GM12878 (cell line): Measurements from ENCODE around the gene CLNK. TPM values are rescaled to one million over a fixed set of nuclear protein-coding genes. Genes with fewer than 3 reads are reported as not detected.
A peak's percentile ranks its signal among the peaks of the same experiment; 100 is the strongest.

Source experiments
- ATAC-seq: fragments of 200-7000 bp; cut with Tn5 transposase; 3 replicates; pipeline ENCODE4 v1.9.1; 2020; ENCODE audit warnings: mild to moderate bottlenecking, moderate library complexity
- BruUV-seq: library from RNA; stranded (reverse); fragments of 400-500 nt; replicated peaks from 2 replicates; lab custom pipeline; 2021; lab: Mats Ljungman, UMichigan
- CTCF ChIA-PET: fragments of 300-600 bp; sonication (Branson Sonifier 250); formaldehyde crosslinking; extraction: SDS; loops from one replicate; lab custom pipeline; 2021; ENCODE audit warnings: inconsistent platforms; lab: Yijun Ruan, JAX
- POLR2A ChIA-PET: fragments of 350-600 bp; formaldehyde crosslinking; extraction: SDS; loops from one replicate; lab custom pipeline; 2021; ENCODE audit warnings: inconsistent platforms; lab: Charles Lee
- RAD21 ChIA-PET: fragments of 300-600 bp; sonication (Branson Sonifier 250); formaldehyde crosslinking; loops from one replicate; lab custom pipeline; 2023; ENCODE audit warnings: antibody characterized with exemption; ENCODE audit not compliant: unreplicated experiment; lab: Charles Lee
- SMC1A ChIA-PET: fragments of 300-600 bp; sonication (Branson Sonifier 250); formaldehyde crosslinking; loops from one replicate; lab custom pipeline; 2023; ENCODE audit not compliant: unreplicated experiment, uncharacterized antibody; lab: Charles Lee
- DNase-seq: peaks from one replicate; pipeline ENCODE4 v3.0.0-alpha.2; 2011; ENCODE audit warnings: low read depth, low spot score
- FAIRE-seq: peaks from 3 replicates; lab custom pipeline; 2011; peaks lifted over from hg19 to GRCh38; lab: Jason Lieb, UNC
- H2AFZ ChIP-seq: 2 replicates; pipeline ENCODE4 v1.6.0; 2011; ENCODE audit warnings: low read depth, low read length, control low read depth; ENCODE audit not compliant: control insufficient read depth
- H3K27ac ChIP-seq: 2 replicates; pipeline ENCODE4 v1.5.1; 2011; ENCODE audit warnings: control low read depth; ENCODE audit not compliant: control insufficient read depth, insufficient read depth
- H3K27me3 ChIP-seq, 2 experiments: replicated peaks in 1 of 2; 2 replicates each; pipeline versions ENCODE4 v1.6.0 to v1.6.1; 2011; ENCODE audit warnings: low read length in 1 of 2; ENCODE audit not compliant: control insufficient read depth in 2 of 2, insufficient read depth in 2 of 2
- H3K36me3 ChIP-seq, 2 experiments: 2 replicates each; pipeline ENCODE4 v1.5.1; 2011; ENCODE audit warnings: low read length in 1 of 2; ENCODE audit not compliant: control insufficient read depth in 2 of 2, insufficient read depth in 2 of 2
- H3K4me1 ChIP-seq: 2 replicates; pipeline ENCODE4 v1.6.1; 2011; ENCODE audit warnings: mild to moderate bottlenecking, low read length, moderate library complexity, mixed read lengths; ENCODE audit not compliant: control insufficient read depth, insufficient read depth
- H3K4me2 ChIP-seq: 2 replicates; pipeline ENCODE4 v1.6.0; 2011; ENCODE audit warnings: control low read depth; ENCODE audit not compliant: control insufficient read depth, insufficient read depth
- H3K4me3 ChIP-seq: fragments of 200-600 bp; sonication (generic); 2 replicates; pipeline ENCODE4 v1.5.1; 2016
- H3K79me2 ChIP-seq: 2 replicates; pipeline ENCODE4 v1.6.0; 2011; ENCODE audit warnings: low read length; ENCODE audit not compliant: control insufficient read depth, insufficient read depth
- H3K9ac ChIP-seq: 2 replicates; pipeline ENCODE4 v1.8.0; 2011; ENCODE audit warnings: low read length, control low read depth, mixed read lengths; ENCODE audit not compliant: control insufficient read depth, insufficient read depth
- H3K9me3 ChIP-seq: replicated peaks from 3 replicates; pipeline ENCODE4 v1.5.1; 2011; ENCODE audit warnings: mild to moderate bottlenecking, low read length; ENCODE audit not compliant: control insufficient read depth, insufficient read depth
- H4K20me1 ChIP-seq: 2 replicates; pipeline ENCODE4 v1.6.0; 2011; ENCODE audit not compliant: control insufficient read depth, insufficient read depth
- ASH2L ChIP-seq: fragments of 300-600, 200-600 bp; sonication (generic); IDR thresholded peaks from 2 replicates; pipeline ENCODE4 v1.6.1; 2017; ENCODE audit warnings: low read depth, mild to moderate bottlenecking, borderline replicate concordance
- BCL11A ChIP-seq: IDR thresholded peaks from 2 replicates; pipeline ENCODE4 v1.6.1; 2011; ENCODE audit warnings: low read depth, low read length
- BMI1 ChIP-seq: fragments of 450-650 bp; IDR thresholded peaks from 2 replicates; pipeline ENCODE4 v1.6.1; 2016; ENCODE audit warnings: mild to moderate bottlenecking, moderate library complexity, borderline replicate concordance
- CREM ChIP-seq: IDR thresholded peaks from 2 replicates; pipeline ENCODE4 v1.6.1; 2014; ENCODE audit warnings: antibody characterized with exemption, low read depth
- EGR1 ChIP-seq, 2 experiments: IDR thresholded peaks; 1 replicate in 1 of 2; 2 replicates in 1 of 2; pipeline ENCODE4 v1.6.1; 2011 to 2012; ENCODE audit warnings: low read depth in 2 of 2, low read length in 2 of 2, borderline replicate concordance in 1 of 2, mild to moderate bottlenecking in 1 of 2, moderate library complexity in 1 of 2
- EP300 ChIP-seq, 2 experiments: fragments of 150-350 bp in 1 of 2; IDR thresholded peaks; 2 replicates each; pipeline ENCODE4 v1.6.1; 2011 to 2012; ENCODE audit warnings: low read depth in 2 of 2, low read length in 2 of 2, borderline replicate concordance in 1 of 2, improper control_type of control experiment in 1 of 2, inconsistent platforms in 1 of 2; ENCODE audit not compliant: control insufficient read depth in 1 of 2
- NBN ChIP-seq: fragments of 450-650 bp; IDR thresholded peaks from 2 replicates; pipeline ENCODE4 v1.6.1; 2016
- RUNX3 ChIP-seq: IDR thresholded peaks from 2 replicates; pipeline ENCODE4 v1.6.1; 2012; ENCODE audit warnings: low read length, inconsistent platforms
- SPI1 ChIP-seq: IDR thresholded peaks from 2 replicates; pipeline ENCODE4 v1.6.1; 2011; ENCODE audit warnings: low read depth, mild to moderate bottlenecking, low read length, moderate library complexity, borderline replicate concordance; ENCODE audit not compliant: insufficient read depth
- STAT3 ChIP-seq: IDR thresholded peaks from 2 replicates; pipeline ENCODE4 v1.6.1; 2011; ENCODE audit warnings: low read depth, low read length, improper control_type of control experiment
- WGBS: methylation state at CpG from one replicate; pipeline ENCODE4 v1.1.6; 2016; ENCODE audit warnings: low lambda C conversion rate; ENCODE audit not compliant: insufficient replicate concordance, insufficient coverage; ENCODE audit errors: missing lambda C conversion rate; 5-methylcytosine and 5-hydroxymethylcytosine counted together
- in situ Hi-C: fragments of 300-500 bp; cut with MboI; formaldehyde crosslinking; loops from 9 replicates; pipeline ENCODE4 v1.14.3; 2018; ENCODE audit warnings: mixed read lengths
- intact Hi-C: fragments of 100-400 bp; cut with micrococcal nuclease; formaldehyde crosslinking; loops from one replicate; pipeline ENCODE4 v1.14.2; 2022; ENCODE audit not compliant: unreplicated experiment
- polyA plus RNA-seq, 11 experiments: library from polyadenylated mRNA; depleted of rRNA in 4 of 11; unstranded in 6 of 11; stranded (reverse) in 5 of 11; fragments of >200 nt; fragmentation: Nextera tagmentation in 4 of 11; fragmentation: Illumina TruSeq in 1 of 11; extraction: Ambion mirVana in 4 of 11; extraction: Trizol in 1 of 11; gene quantifications; 1 replicate in 1 of 11; 2 replicates in 10 of 11; pipeline versions ENCODE4 v1.2.1 to v1.2.3, GENCODE V29; 2011 to 2016; ENCODE audit warnings: inconsistent platforms in 2 of 11, missing spikeins in 2 of 11, low read depth in 1 of 11
- total RNA-seq, 4 experiments: library from RNA; depleted of rRNA in 3 of 4; stranded (reverse); fragments of >200 nt in 3 of 4; fragmentation: Illumina TruSeq in 1 of 4; extraction: Trizol in 1 of 4; gene quantifications; 2 replicates each; pipeline versions ENCODE4 v1.2.1 to v1.2.3, GENCODE V29; 2013 to 2021
- TF ChIP-seq, protein P1 (sequence below): IDR thresholded peaks from 2 replicates; pipeline ENCODE4 v1.6.1; 2012; ENCODE audit warnings: low read length, inconsistent platforms
- TF ChIP-seq, protein P2 (sequence below): fragments of 450-650 bp; IDR thresholded peaks from 2 replicates; pipeline ENCODE4 v1.6.1; 2017; ENCODE audit warnings: mild to moderate bottlenecking, moderate library complexity
- TF ChIP-seq, protein P3 (sequence below): fragments of 150-350 bp; IDR thresholded peaks from 2 replicates; pipeline ENCODE4 v1.6.1; 2016; ENCODE audit warnings: low read depth, low read length

The CLNK gene
- total and polyA plus RNA-seq, 10 of the 15 experiments (the other 5 are each of a cell fraction or from before 2014, with no cell fraction given): 2.1 to 14.3 (median 2.7) TPM

DNA sequence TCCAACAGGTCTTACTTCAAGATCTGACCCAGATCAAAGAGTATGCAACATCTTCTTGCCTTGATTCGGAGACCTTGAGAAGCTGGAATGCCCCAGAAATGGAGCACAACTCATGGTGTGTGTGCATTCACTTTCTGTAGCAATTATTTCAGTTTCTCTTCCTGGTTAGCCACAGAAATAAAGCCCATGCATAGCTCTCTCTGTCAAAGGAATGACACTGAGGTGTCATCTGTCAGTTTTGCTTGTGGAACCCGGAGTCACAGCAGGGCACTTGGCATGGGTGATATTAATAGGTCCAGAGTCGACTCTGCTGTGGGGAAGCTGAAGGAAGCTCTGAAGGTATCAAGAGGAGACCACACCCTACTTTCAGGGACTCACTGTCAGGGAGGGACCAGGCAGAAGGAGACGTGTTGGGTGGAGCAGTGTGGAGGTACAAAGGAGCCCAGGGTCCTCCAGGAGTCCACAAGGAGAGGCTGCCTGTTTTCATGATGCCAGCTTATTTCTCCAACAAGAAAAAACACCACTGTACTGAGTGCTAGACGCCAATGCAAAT is 10.7 kb downstream of the CLNK start:
- in situ Hi-C loops (no loop called here), intact Hi-C loops (loop anchor here (5.0 kb wide), 1 partner anchor 58 kb away; no protein-coding TSS in a partner anchor)
- H3K36me3 ChIP-seq: no peaks in the 10 kb centered on the region; a peak in 1 of 4 replicates
- H3K27me3 ChIP-seq: no peaks in the 10 kb centered on the region
- H3K9ac ChIP-seq: peak overlapping the region; percentile 32; the same call in 1 of the 2 replicates
- H2AFZ ChIP-seq: peak overlapping the region; percentile 42
- RAD21 ChIA-PET: interaction anchor here (0.7 to 2.9 kb wide), 13 partner anchors 9 to 891 kb away, joined by 3 to 20 read pairs (median 4); no protein-coding TSS in a partner anchor
- BruUV-seq: no TSS peak
- SMC1A ChIA-PET: interaction anchor here (0.6 to 11.5 kb wide), 16 partner anchors 10 to 112 kb away, joined by 3 to 139 read pairs (median 5); partner anchors contain the start of gene CLNK
- WGBS: 21% methylated on average over 5 of the region's 5 CpGs
- H3K4me3 ChIP-seq: no peak overlapping the region; the same call in 1 of the 2 replicates
- no peaks in the 10 kb centered on the region for H4K20me1 ChIP-seq
- no peaks in the 10 kb centered on the region; the same call in none of the 2 replicates for H3K79me2 ChIP-seq
- peak overlapping the region; percentile 75 for H3K27ac ChIP-seq
- CTCF ChIA-PET: interaction anchor here (0.7 to 2.4 kb wide), 3 partner anchors 9 to 213 kb away, joined by 3 to 9 read pairs (median 4); partner anchors contain the start of gene CLNK
- DNase-seq (peak; percentile 89), ATAC-seq (peak; percentile 86), FAIRE-seq (peak; percentile 88)
- peak overlapping the region; percentile 64 for H3K4me2 ChIP-seq
- peaks cover 9% of the 10 kb centered on the region; the same call in 2 of the 3 replicates for H3K9me3 ChIP-seq
- POLR2A ChIA-PET: interaction anchor here (0.7 to 2.9 kb wide), 7 partner anchors 10 to 73 kb away, joined by 3 to 10 read pairs (median 4); no protein-coding TSS in a partner anchor
- peaks cover 29% of the 10 kb centered on the region for H3K4me1 ChIP-seq
- peak; percentile 59 to 61; a peak in 2 of 4 replicates for TF ChIP-seq EP300 (IDR thresholded peaks at IDR 0.05; ENCODE audit: borderline replicate concordance in 1 of 2, control insufficient read depth in 1 of 2, low read depth in 2 of 2, low read length in 2 of 2)
- TF ChIP-seq BMI1: no peak
- TF ChIP-seq RUNX3: peak; percentile 84
- TF ChIP-seq STAT3: no peak
- TF ChIP-seq, protein P1, sequence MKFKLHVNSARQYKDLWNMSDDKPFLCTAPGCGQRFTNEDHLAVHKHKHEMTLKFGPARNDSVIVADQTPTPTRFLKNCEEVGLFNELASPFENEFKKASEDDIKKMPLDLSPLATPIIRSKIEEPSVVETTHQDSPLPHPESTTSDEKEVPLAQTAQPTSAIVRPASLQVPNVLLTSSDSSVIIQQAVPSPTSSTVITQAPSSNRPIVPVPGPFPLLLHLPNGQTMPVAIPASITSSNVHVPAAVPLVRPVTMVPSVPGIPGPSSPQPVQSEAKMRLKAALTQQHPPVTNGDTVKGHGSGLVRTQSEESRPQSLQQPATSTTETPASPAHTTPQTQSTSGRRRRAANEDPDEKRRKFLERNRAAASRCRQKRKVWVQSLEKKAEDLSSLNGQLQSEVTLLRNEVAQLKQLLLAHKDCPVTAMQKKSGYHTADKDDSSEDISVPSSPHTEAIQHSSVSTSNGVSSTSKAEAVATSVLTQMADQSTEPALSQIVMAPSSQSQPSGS: peak; percentile 46; the same call in 1 of the 2 replicates
- TF ChIP-seq CREM: peak; percentile 48; the same call in 1 of the 2 replicates
- no peak for TF ChIP-seq ASH2L
- TF ChIP-seq, protein P2, sequence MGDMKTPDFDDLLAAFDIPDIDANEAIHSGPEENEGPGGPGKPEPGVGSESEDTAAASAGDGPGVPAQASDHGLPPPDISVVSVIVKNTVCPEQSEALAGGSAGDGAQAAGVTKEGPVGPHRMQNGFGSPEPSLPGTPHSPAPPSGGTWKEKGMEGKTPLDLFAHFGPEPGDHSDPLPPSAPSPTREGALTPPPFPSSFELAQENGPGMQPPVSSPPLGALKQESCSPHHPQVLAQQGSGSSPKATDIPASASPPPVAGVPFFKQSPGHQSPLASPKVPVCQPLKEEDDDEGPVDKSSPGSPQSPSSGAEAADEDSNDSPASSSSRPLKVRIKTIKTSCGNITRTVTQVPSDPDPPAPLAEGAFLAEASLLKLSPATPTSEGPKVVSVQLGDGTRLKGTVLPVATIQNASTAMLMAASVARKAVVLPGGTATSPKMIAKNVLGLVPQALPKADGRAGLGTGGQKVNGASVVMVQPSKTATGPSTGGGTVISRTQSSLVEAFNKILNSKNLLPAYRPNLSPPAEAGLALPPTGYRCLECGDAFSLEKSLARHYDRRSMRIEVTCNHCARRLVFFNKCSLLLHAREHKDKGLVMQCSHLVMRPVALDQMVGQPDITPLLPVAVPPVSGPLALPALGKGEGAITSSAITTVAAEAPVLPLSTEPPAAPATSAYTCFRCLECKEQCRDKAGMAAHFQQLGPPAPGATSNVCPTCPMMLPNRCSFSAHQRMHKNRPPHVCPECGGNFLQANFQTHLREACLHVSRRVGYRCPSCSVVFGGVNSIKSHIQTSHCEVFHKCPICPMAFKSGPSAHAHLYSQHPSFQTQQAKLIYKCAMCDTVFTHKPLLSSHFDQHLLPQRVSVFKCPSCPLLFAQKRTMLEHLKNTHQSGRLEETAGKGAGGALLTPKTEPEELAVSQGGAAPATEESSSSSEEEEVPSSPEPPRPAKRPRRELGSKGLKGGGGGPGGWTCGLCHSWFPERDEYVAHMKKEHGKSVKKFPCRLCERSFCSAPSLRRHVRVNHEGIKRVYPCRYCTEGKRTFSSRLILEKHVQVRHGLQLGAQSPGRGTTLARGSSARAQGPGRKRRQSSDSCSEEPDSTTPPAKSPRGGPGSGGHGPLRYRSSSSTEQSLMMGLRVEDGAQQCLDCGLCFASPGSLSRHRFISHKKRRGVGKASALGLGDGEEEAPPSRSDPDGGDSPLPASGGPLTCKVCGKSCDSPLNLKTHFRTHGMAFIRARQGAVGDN: peak; percentile 72; the same call in 1 of the 2 replicates
- TF ChIP-seq BCL11A: peak; percentile 77
- 0 out of 2 replicates have a peak, but pooled peaks have one; percentile 19 for TF ChIP-seq NBN
- TF ChIP-seq, protein P3, sequence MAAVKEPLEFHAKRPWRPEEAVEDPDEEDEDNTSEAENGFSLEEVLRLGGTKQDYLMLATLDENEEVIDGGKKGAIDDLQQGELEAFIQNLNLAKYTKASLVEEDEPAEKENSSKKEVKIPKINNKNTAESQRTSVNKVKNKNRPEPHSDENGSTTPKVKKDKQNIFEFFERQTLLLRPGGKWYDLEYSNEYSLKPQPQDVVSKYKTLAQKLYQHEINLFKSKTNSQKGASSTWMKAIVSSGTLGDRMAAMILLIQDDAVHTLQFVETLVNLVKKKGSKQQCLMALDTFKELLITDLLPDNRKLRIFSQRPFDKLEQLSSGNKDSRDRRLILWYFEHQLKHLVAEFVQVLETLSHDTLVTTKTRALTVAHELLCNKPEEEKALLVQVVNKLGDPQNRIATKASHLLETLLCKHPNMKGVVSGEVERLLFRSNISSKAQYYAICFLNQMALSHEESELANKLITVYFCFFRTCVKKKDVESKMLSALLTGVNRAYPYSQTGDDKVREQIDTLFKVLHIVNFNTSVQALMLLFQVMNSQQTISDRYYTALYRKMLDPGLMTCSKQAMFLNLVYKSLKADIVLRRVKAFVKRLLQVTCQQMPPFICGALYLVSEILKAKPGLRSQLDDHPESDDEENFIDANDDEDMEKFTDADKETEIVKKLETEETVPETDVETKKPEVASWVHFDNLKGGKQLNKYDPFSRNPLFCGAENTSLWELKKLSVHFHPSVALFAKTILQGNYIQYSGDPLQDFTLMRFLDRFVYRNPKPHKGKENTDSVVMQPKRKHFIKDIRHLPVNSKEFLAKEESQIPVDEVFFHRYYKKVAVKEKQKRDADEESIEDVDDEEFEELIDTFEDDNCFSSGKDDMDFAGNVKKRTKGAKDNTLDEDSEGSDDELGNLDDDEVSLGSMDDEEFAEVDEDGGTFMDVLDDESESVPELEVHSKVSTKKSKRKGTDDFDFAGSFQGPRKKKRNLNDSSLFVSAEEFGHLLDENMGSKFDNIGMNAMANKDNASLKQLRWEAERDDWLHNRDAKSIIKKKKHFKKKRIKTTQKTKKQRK: no peak
- 0 out of 2 replicates have a peak, but pooled peaks have one; percentile 46 for TF ChIP-seq SPI1
- no peak for TF ChIP-seq EGR1 (IDR thresholded peaks at IDR 0.05; ENCODE audit: borderline replicate concordance in 1 of 2, low read depth in 2 of 2, low read length in 2 of 2)
